ENCODE measurements around the gene RIMBP2. TPM values are rescaled to one million over a fixed set of nuclear protein-coding genes. Genes with fewer than 3 reads are reported as not detected.

The RIMBP2 gene
- total RNA-seq, 3 donors from 2014 or later: 2.3 to 5.9 (median 5.4) TPM

- DNase-seq: no peak
- intact Hi-C loops (cut with DNase I, micrococcal nuclease): no loop called here
- H3K36me3 ChIP-seq (ENCODE audit: low read depth): no peaks in the 10 kb centered on the region
- ATAC-seq: no peak
- TF ChIP-seq, protein P1, sequence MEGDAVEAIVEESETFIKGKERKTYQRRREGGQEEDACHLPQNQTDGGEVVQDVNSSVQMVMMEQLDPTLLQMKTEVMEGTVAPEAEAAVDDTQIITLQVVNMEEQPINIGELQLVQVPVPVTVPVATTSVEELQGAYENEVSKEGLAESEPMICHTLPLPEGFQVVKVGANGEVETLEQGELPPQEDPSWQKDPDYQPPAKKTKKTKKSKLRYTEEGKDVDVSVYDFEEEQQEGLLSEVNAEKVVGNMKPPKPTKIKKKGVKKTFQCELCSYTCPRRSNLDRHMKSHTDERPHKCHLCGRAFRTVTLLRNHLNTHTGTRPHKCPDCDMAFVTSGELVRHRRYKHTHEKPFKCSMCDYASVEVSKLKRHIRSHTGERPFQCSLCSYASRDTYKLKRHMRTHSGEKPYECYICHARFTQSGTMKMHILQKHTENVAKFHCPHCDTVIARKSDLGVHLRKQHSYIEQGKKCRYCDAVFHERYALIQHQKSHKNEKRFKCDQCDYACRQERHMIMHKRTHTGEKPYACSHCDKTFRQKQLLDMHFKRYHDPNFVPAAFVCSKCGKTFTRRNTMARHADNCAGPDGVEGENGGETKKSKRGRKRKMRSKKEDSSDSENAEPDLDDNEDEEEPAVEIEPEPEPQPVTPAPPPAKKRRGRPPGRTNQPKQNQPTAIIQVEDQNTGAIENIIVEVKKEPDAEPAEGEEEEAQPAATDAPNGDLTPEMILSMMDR (IDR thresholded peaks at IDR 0.05): no peak
- no peaks in the 10 kb centered on the region for H3K4me1 ChIP-seq (ENCODE audit: low read depth)
- H3K4me3 ChIP-seq: no peak overlapping the region
- no peaks in the 10 kb centered on the region for H3K9me3 ChIP-seq
Observed at GRCh38 chr12:130582286-130582685, 133.8 kb downstream of the RIMBP2 start.

DNA sequence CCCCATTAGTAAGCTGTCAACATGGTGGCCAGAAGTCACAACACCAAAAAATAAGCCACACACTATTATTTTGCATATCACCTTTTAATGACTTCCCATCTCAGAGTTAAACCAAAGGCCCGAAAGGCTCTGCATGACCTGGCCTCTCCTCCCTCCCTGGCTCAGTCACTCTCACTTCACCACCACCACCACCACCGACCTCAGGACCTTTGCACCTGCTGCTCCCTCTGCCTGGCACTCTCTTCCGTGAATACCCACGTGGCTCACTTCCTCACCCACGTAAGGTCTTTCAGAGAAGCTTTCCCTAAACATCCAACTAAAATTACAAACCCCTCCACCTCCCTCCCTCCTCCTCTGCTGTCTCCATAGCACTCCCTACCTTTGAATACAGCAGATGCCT lies 134.3 kb downstream of the RIMBP2 start:
- DNase-seq (no peak), ATAC-seq (no peak)
- no peak overlapping the region for H3K4me3 ChIP-seq
- no peaks in the 10 kb centered on the region for H3K4me1 ChIP-seq (ENCODE audit: low read depth)
- intact Hi-C loops (cut with DNase I, micrococcal nuclease): no loop called here
- no peaks in the 10 kb centered on the region for H3K9me3 ChIP-seq
- H3K36me3 ChIP-seq (ENCODE audit: low read depth): no peaks in the 10 kb centered on the region
- TF ChIP-seq, protein P1 (IDR thresholded peaks at IDR 0.05): no peak

DNA sequence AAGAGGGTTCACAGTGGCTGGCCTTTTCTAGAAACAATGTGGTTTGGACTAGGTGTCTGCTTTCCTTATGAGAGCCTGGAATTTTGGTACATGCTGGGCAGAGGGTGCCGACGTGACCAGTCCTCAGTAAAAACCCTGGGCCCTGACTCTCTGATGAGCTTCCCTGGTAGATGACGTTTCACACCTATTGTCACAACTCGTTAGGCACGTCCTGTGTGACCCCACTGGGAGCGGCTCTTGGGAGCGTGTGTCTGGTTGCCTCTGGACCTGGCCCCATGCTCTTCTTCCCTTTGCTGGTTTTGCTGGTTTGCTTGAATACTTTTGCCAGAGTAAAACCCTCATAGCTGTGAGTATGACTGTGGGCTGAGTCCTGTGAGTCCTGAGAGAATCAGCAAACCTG lies 136.9 kb downstream of the RIMBP2 start:
- Histone ChIP-seq H3K36me3 (ENCODE audit: low read depth) (no peaks in the 10 kb centered on the region), H3K4me1 (ENCODE audit: low read depth) (no peaks in the 10 kb centered on the region), H3K9me3 (no peaks in the 10 kb centered on the region), H3K4me3 (no peak overlapping the region)
- ATAC-seq (no peak), DNase-seq (no peak)
- TF ChIP-seq, protein P1 (IDR thresholded peaks at IDR 0.05): no peak
- intact Hi-C loops (cut with DNase I, micrococcal nuclease): no loop called here

GRCh38 chr12:130577351-130577750 lies 138.7 kb downstream of the RIMBP2 start:
- TF ChIP-seq, protein P1 (IDR thresholded peaks at IDR 0.05): no peak
- DNase-seq (no peak), ATAC-seq (no peak)
- Histone ChIP-seq H3K4me1 (ENCODE audit: low read depth) (no peaks in the 10 kb centered on the region), H3K9me3 (no peaks in the 10 kb centered on the region), H3K4me3 (no peak overlapping the region), H3K36me3 (ENCODE audit: low read depth) (no peaks in the 10 kb centered on the region)
- intact Hi-C loops (cut with DNase I, micrococcal nuclease): no loop called here

GRCh38 chr12:130576371-130576816 lies 139.7 kb downstream of the RIMBP2 start:
- intact Hi-C loops (cut with DNase I, micrococcal nuclease): no loop called here

More at GRCh38 chr12:130576371-130576816, 139.7 kb downstream of the RIMBP2 start:
- TF ChIP-seq, protein P1 (IDR thresholded peaks at IDR 0.05): no peak
- Histone ChIP-seq H3K4me3 (no peak overlapping the region), H3K9me3 (no peaks in the 10 kb centered on the region), H3K4me1 (ENCODE audit: low read depth) (no peaks in the 10 kb centered on the region), H3K36me3 (ENCODE audit: low read depth) (no peaks in the 10 kb centered on the region)
- DNase-seq (no peak), ATAC-seq (no peak)

Measured in mucosa of descending colon (tissue), 3 donors.